Liver (tissue), 3 donors: ENCODE measurements around the gene CNPY3.

Experiments
- EGR1 ChIP-seq, 2 donors: IDR thresholded peaks; 2 replicates each; pipeline ENCODE4 v1.6.1; 2016 to 2018; ENCODE audit warnings: antibody characterized with exemption in 2 of 2, low read depth in 2 of 2
- RAD21 ChIP-seq, 2 donors: IDR thresholded peaks; 2 replicates each; pipeline ENCODE4 v1.6.1; 2016; ENCODE audit warnings: antibody characterized with exemption in 2 of 2, mild to moderate bottlenecking in 2 of 2
- YY1 ChIP-seq: IDR thresholded peaks from 2 replicates; pipeline ENCODE4 v1.6.1; 2016; ENCODE audit warnings: antibody characterized with exemption, mild to moderate bottlenecking
- TF ChIP-seq, protein P1 (sequence below): IDR thresholded peaks from 2 replicates; pipeline ENCODE4 v1.6.1; 2016; ENCODE audit warnings: antibody characterized with exemption
- TF ChIP-seq, protein P2 (sequence below): fragments of 150-350 bp; IDR thresholded peaks from 2 replicates; pipeline ENCODE4 v1.5.1; 2017; ENCODE audit warnings: improper control_type of control experiment, low read depth, low read length; ENCODE audit not compliant: missing input control
- TF ChIP-seq, protein P3 (sequence below): IDR thresholded peaks from 2 replicates; pipeline ENCODE4 v1.6.1; 2016; ENCODE audit warnings: antibody characterized with exemption
- donor health status: healthy.
- donor health status: healthy.

GRCh38 chr6:42968783-42969182 is 39.5 kb downstream of the CNPY3 start:
- TF ChIP-seq, protein P1, sequence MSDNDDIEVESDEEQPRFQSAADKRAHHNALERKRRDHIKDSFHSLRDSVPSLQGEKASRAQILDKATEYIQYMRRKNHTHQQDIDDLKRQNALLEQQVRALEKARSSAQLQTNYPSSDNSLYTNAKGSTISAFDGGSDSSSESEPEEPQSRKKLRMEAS = no peak
- TF ChIP-seq, protein P2, sequence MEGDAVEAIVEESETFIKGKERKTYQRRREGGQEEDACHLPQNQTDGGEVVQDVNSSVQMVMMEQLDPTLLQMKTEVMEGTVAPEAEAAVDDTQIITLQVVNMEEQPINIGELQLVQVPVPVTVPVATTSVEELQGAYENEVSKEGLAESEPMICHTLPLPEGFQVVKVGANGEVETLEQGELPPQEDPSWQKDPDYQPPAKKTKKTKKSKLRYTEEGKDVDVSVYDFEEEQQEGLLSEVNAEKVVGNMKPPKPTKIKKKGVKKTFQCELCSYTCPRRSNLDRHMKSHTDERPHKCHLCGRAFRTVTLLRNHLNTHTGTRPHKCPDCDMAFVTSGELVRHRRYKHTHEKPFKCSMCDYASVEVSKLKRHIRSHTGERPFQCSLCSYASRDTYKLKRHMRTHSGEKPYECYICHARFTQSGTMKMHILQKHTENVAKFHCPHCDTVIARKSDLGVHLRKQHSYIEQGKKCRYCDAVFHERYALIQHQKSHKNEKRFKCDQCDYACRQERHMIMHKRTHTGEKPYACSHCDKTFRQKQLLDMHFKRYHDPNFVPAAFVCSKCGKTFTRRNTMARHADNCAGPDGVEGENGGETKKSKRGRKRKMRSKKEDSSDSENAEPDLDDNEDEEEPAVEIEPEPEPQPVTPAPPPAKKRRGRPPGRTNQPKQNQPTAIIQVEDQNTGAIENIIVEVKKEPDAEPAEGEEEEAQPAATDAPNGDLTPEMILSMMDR = no peak
- TF ChIP-seq, protein P3, sequence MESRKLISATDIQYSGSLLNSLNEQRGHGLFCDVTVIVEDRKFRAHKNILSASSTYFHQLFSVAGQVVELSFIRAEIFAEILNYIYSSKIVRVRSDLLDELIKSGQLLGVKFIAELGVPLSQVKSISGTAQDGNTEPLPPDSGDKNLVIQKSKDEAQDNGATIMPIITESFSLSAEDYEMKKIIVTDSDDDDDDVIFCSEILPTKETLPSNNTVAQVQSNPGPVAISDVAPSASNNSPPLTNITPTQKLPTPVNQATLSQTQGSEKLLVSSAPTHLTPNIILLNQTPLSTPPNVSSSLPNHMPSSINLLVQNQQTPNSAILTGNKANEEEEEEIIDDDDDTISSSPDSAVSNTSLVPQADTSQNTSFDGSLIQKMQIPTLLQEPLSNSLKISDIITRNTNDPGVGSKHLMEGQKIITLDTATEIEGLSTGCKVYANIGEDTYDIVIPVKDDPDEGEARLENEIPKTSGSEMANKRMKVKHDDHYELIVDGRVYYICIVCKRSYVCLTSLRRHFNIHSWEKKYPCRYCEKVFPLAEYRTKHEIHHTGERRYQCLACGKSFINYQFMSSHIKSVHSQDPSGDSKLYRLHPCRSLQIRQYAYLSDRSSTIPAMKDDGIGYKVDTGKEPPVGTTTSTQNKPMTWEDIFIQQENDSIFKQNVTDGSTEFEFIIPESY = no peak
- TF ChIP-seq YY1 = no peak
- TF ChIP-seq EGR1 (IDR thresholded peaks at IDR 0.05; ENCODE audit: low read depth in 2 of 2) = no peak
- no peak for TF ChIP-seq RAD21 (IDR thresholded peaks at IDR 0.05)
